CD4-positive, alpha-beta T cell (primary cell): ENCODE results near the gene CD34. TPM values are rescaled to one million over a fixed set of nuclear protein-coding genes. Genes with fewer than 3 reads are reported as not detected.

ENCODE experiments used
- ATAC-seq: fragments of 200-7000 bp; cut with Tn5 transposase; one replicate; pipeline ENCODE4 v1.10.0; 2022; ENCODE audit warnings: mild to moderate bottlenecking; ENCODE audit not compliant: poor library complexity
- CTCF ChIA-PET: fragments of 350-600 bp; sonication (Branson Sonifier 250); formaldehyde crosslinking; loops from one replicate; lab custom pipeline; 2021; ENCODE audit warnings: antibody characterized with exemption, inconsistent platforms; lab: Charles Lee
- POLR2A ChIA-PET: fragments of 350-600 bp; sonication (Branson Sonifier 250); formaldehyde crosslinking; loops from one replicate; lab custom pipeline; 2021; ENCODE audit warnings: antibody characterized with exemption, inconsistent platforms; lab: Charles Lee
- DNase-seq, 14 experiments: peaks; one replicate each; pipeline ENCODE4 v3.0.0-alpha.2; 2013 to 2020; ENCODE audit warnings: mixed read lengths in 2 of 14
- H3K27ac ChIP-seq, 2 donors: one replicate each; pipeline versions ENCODE4 v1.5.1 to v1.7.0; 2013; ENCODE audit warnings: low read length in 2 of 2, low read depth in 1 of 2, mild to moderate bottlenecking in 1 of 2
- H3K27me3 ChIP-seq, 2 experiments: 1 replicate in 1 of 2; 2 replicates in 1 of 2; pipeline versions ENCODE4 v1.6.1 to v1.7.0; 2013; ENCODE audit warnings: low read length in 2 of 2, control low read depth in 1 of 2, mild to moderate bottlenecking in 1 of 2, moderate library complexity in 1 of 2; ENCODE audit not compliant: insufficient read depth in 2 of 2, control insufficient read depth in 1 of 2
- H3K36me3 ChIP-seq: one replicate; pipeline ENCODE4 v1.6.1; 2013; ENCODE audit warnings: low read length, control low read depth; ENCODE audit not compliant: insufficient read depth
- H3K4me1 ChIP-seq: one replicate; pipeline ENCODE4 v1.6.1; 2013; ENCODE audit warnings: low read length, control low read depth; ENCODE audit not compliant: insufficient read depth
- H3K4me3 ChIP-seq: one replicate; pipeline ENCODE4 v1.5.1; 2013; ENCODE audit warnings: mild to moderate bottlenecking, low read length, moderate library complexity
- H3K9me3 ChIP-seq, 2 experiments: 1 replicate in 1 of 2; 2 replicates in 1 of 2; pipeline versions ENCODE4 v1.6.1 to v1.7.0; 2013; ENCODE audit warnings: low read length in 2 of 2, mild to moderate bottlenecking in 2 of 2, control low read depth in 1 of 2, moderate library complexity in 1 of 2; ENCODE audit not compliant: control insufficient read depth in 1 of 2, insufficient read depth in 1 of 2
- H3K27ac Mint-ChIP-seq: one replicate; pipeline ENCODE4 v1.8.0; 2020; ENCODE audit warnings: mixed read lengths
- H3K27me3 Mint-ChIP-seq: one replicate; pipeline ENCODE4 v1.8.0; 2021; ENCODE audit warnings: mixed read lengths
- H3K36me3 Mint-ChIP-seq: one replicate; pipeline ENCODE4 v1.8.0; 2021; ENCODE audit warnings: low read depth, mixed read lengths
- H3K4me1 Mint-ChIP-seq: one replicate; pipeline ENCODE4 v1.8.0; 2021; ENCODE audit warnings: low read depth, mixed read lengths
- H3K4me3 Mint-ChIP-seq: one replicate; pipeline ENCODE4 v1.8.0; 2020; ENCODE audit warnings: mild to moderate bottlenecking, mixed read lengths
- H3K9me3 Mint-ChIP-seq: one replicate; pipeline ENCODE4 v1.8.0; 2020; ENCODE audit warnings: mixed read lengths
- CTCF ChIP-seq: fragments of 200-600 bp; IDR thresholded peaks from one replicate; pipeline ENCODE4 v1.8.0; 2022; ENCODE audit warnings: antibody characterized with exemption, mild to moderate bottlenecking
- intact Hi-C, 2 experiments: fragments of 100-400 bp; cut with DNase I in 1 of 2; cut with micrococcal nuclease in 1 of 2; formaldehyde crosslinking; loops; one replicate each; pipeline versions ENCODE4 v1.15.1 to v1.9.0; 2023 to 2025; cut with DNase I, micrococcal nuclease
- total RNA-seq, 174 experiments: library from RNA in 2 of 174; stranded (reverse) in 2 of 174; gene quantifications; one replicate each; pipeline ENCODE4 v1.2.3 and lab custom pipeline; 2021 to 2026

CD34 gene
- total RNA-seq, 2 experiments from 2014 or later: not detected

- Histone ChIP-seq H3K27ac (no peak overlapping the region), H3K9me3 (no peaks in the 10 kb centered on the region), H3K36me3 (no peaks in the 10 kb centered on the region), H3K4me3 (no peak overlapping the region), H3K27me3 (no peaks in the 10 kb centered on the region), H3K4me1 (peaks cover 49% of the 10 kb centered on the region)
- H3K4me1 Mint-ChIP-seq: peaks cover 64% of the 10 kb centered on the region
- H3K9me3 Mint-ChIP-seq: no peaks in the 10 kb centered on the region
- intact Hi-C loops: loop anchor here in 1 of 2 experiments (10.0 kb wide), 1 partner anchor 369 kb away; the partner anchor contains the start of gene PLXNA2
- H3K36me3 Mint-ChIP-seq: no peaks in the 10 kb centered on the region
- no peak for TF ChIP-seq CTCF
- POLR2A ChIA-PET: interaction anchor here (0.6 to 6.9 kb wide), 10 partner anchors 8 to 88 kb away, joined by 3 to 63 read pairs (median 3); no protein-coding TSS in a partner anchor
- no peak for DNase-seq
- peak overlapping the region; percentile 20 for H3K27ac Mint-ChIP-seq
- CTCF ChIA-PET: interaction anchor here (1.3 to 9.9 kb wide), 2 partner anchors 8 to 87 kb away, joined by 4 to 115 read pairs; no protein-coding TSS in a partner anchor
- H3K27me3 Mint-ChIP-seq: no peaks in the 10 kb centered on the region
- H3K4me3 Mint-ChIP-seq: no peak overlapping the region
- no peak for ATAC-seq
Measured at GRCh38 chr1:207875532-207875931, 35.4 kb downstream of the CD34 start.

DNA sequence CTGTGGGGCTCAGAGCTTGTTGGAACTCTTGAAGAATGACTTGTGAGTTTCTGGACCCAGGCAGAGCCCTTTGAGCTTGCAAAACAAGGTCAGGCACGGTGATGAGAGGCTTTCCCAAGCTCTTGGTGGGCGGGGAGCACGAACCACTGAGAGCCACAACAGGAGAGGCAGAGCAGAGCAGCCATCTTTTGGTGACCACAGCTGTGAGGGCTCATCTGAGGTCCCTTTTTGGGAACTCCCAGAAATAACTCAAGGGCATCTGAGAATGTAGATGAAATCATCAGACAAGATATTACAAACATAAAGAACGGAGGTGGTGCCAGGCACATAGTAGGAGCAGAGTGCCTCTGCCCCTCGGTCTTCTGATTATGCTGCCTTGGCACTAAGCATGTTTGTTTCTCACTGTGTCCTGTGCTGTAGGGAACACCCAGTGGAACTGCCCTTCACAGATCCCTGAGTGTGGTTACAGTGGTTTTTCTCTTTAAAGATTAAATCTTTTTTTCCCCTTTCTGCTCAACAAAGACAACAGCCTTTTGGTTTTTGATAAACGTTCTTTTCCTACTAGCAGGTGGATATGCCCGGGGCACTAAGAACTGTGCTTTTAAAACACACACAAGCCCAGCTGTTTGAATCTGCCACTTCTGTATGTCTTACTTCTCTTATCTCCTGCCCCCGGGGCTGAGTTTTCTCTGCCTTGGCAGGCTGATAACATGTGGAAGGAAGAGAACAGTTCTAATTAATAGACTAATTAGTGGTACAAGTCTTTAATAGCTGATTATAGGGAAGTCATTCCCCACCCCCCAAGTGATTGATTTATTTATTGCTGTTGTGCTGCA is 37.7 kb downstream of the CD34 start:
- Histone ChIP-seq H3K9me3 (no peaks in the 10 kb centered on the region), H3K4me3 (peak overlapping the region; percentile 32), H3K27ac (peak overlapping the region; percentile 47), H3K27me3 (no peaks in the 10 kb centered on the region), H3K36me3 (no peaks in the 10 kb centered on the region), H3K4me1 (peaks cover 63% of the 10 kb centered on the region)
- Mint-ChIP-seq H3K4me1 (peaks cover 70% of the 10 kb centered on the region), H3K4me3 (peak overlapping the region; percentile 80), H3K9me3 (no peaks in the 10 kb centered on the region), H3K27me3 (no peaks in the 10 kb centered on the region), H3K36me3 (peaks cover 7% of the 10 kb centered on the region), H3K27ac (peak overlapping the region; percentile 84)
- DNase-seq (peak in 5 of 14 experiments; percentile 21 to 76 (median 51)), ATAC-seq (peak; percentile 31)
- no peak for TF ChIP-seq CTCF
- ChIA-PET POLR2A (interaction anchor here (0.9 to 9.4 kb wide), 11 partner anchors 9 to 122 kb away, joined by 3 to 158 read pairs (median 3); partner anchors contain the start of gene CD46), CTCF (interaction anchor here (1.3 to 9.9 kb wide), 6 partner anchors 9 to 50 kb away, joined by 3 to 131 read pairs (median 28); no protein-coding TSS in a partner anchor)
- intact Hi-C loops: loop anchor here in 1 of 2 experiments (10.0 kb wide), 1 partner anchor 372 kb away; the partner anchor contains the start of gene PLXNA2

- Mint-ChIP-seq H3K27me3 (no peaks in the 10 kb centered on the region), H3K36me3 (peaks cover 10% of the 10 kb centered on the region), H3K4me1 (peaks cover 73% of the 10 kb centered on the region), H3K9me3 (no peaks in the 10 kb centered on the region), H3K27ac (peak overlapping the region; percentile 84), H3K4me3 (peak overlapping the region; percentile 80)
- TF ChIP-seq CTCF: no peak
- intact Hi-C loops: loop anchor here in 1 of 2 experiments (10.0 kb wide), 1 partner anchor 372 kb away; the partner anchor contains the start of gene PLXNA2
- Histone ChIP-seq H3K9me3 (no peaks in the 10 kb centered on the region), H3K4me3 (no peak overlapping the region), H3K36me3 (no peaks in the 10 kb centered on the region), H3K27me3 (no peaks in the 10 kb centered on the region), H3K27ac (peak overlapping the region; percentile 47), H3K4me1 (peaks cover 67% of the 10 kb centered on the region)
- ChIA-PET CTCF (interaction anchor here (1.3 to 9.9 kb wide), 6 partner anchors 8 to 49 kb away, joined by 3 to 131 read pairs (median 28); no protein-coding TSS in a partner anchor), POLR2A (interaction anchor here (0.9 to 9.4 kb wide), 7 partner anchors 8 to 72 kb away, joined by 3 to 158 read pairs (median 10); no protein-coding TSS in a partner anchor)
- no peak for ATAC-seq
- DNase-seq: no peak
Measured at GRCh38 chr1:207872621-207873020, 38.3 kb downstream of the CD34 start.
